Measurements from ENCODE around the gene CD80. TPM values are rescaled to one million over a fixed set of nuclear protein-coding genes. Genes with fewer than 3 reads are reported as not detected.

The CD80 gene
- total RNA-seq, 1 experiment from 2014 or later, result not detected

GRCh38 chr3:119543147-119543546 is 16.3 kb downstream of the CD80 start:
- H3K4me1 ChIP-seq (ENCODE audit: insufficient read depth, low read length, poor library complexity, severe bottlenecking), result no peaks in the 10 kb centered on the region
- no peak overlapping the region for H3K4me3 ChIP-seq (ENCODE audit: low read depth, low read length, poor library complexity, severe bottlenecking)
- H3K9me3 ChIP-seq (ENCODE audit: low read depth, low read length, poor library complexity, severe bottlenecking), result no peaks in the 10 kb centered on the region
- no peaks in the 10 kb centered on the region for H3K36me3 ChIP-seq (ENCODE audit: insufficient read depth, low read length, poor library complexity, severe bottlenecking)
- ChIA-PET POLR2A (ENCODE audit: low non-redundant PET) (no interaction called here), CTCF (no interaction called here)
- no peak for DNase-seq (ENCODE audit: low spot score)
- no peaks in the 10 kb centered on the region for H3K27me3 ChIP-seq (replicated peaks; ENCODE audit: insufficient read depth, low read depth, low read length, poor library complexity)
- TF ChIP-seq CTCF (conservative IDR thresholded peaks at IDR 0.05; ENCODE audit: low read depth, low read length), result no peak
- TF ChIP-seq EZH2 (IDR thresholded peaks at IDR 0.05; ENCODE audit: borderline replicate concordance, low read depth, low read length, poor library complexity, severe bottlenecking), result no peak
- H3K27ac ChIP-seq (ENCODE audit: low read depth, low read length, poor library complexity, severe bottlenecking), result no peak overlapping the region
- intact Hi-C loops (cut with micrococcal nuclease; ENCODE audit: unreplicated experiment), result no loop called here
- no TSS peak for BruUV-seq (replicated peaks)

DNA sequence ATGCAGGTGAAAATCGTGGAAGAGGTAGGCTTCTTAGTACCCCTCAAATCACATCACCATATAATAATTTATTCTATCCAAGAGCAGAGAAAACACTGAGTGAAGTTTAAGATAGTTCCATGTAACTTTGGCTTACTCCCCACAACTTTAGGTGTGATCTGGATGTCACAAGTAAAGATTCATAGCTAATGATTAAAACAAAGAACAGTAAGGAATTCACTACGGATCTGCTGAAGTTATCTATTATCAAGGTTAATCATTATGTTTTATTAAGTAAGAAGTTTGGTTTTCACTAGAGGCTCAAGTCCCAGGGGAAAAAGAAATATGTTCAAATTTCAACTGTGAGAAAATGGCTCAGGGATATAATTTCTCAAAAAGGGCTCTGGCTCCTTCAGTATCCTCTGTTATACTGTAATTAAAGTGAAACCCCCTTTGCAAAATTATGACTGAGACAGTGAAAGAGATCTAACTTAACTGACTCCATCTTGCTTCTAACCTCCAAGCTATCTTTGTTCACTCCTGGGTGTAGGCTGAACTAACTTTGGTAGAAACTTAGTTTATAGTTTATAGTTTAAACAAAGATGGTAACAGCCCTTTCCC is 17.1 kb downstream of the CD80 start:
- CTCF ChIA-PET, result no interaction called here
- no peaks in the 10 kb centered on the region for H3K9me3 ChIP-seq (ENCODE audit: low read depth, low read length, poor library complexity, severe bottlenecking)
- H3K27ac ChIP-seq (ENCODE audit: low read depth, low read length, poor library complexity, severe bottlenecking), result no peak overlapping the region
- TF ChIP-seq CTCF (conservative IDR thresholded peaks at IDR 0.05; ENCODE audit: low read depth, low read length) (no peak), EZH2 (IDR thresholded peaks at IDR 0.05; ENCODE audit: borderline replicate concordance, low read depth, low read length, poor library complexity, severe bottlenecking) (no peak)
- H3K27me3 ChIP-seq (replicated peaks; ENCODE audit: insufficient read depth, low read depth, low read length, poor library complexity), result no peaks in the 10 kb centered on the region
- no peaks in the 10 kb centered on the region for H3K4me1 ChIP-seq (ENCODE audit: insufficient read depth, low read length, poor library complexity, severe bottlenecking)
- POLR2A ChIA-PET (ENCODE audit: low non-redundant PET), result no interaction called here
- no peak overlapping the region for H3K4me3 ChIP-seq (ENCODE audit: low read depth, low read length, poor library complexity, severe bottlenecking)
- DNase-seq (ENCODE audit: low spot score), result no peak
- no TSS peak for BruUV-seq (replicated peaks)
- intact Hi-C loops (cut with micrococcal nuclease; ENCODE audit: unreplicated experiment), result no loop called here
- no peaks in the 10 kb centered on the region for H3K36me3 ChIP-seq (ENCODE audit: insufficient read depth, low read length, poor library complexity, severe bottlenecking)

- Histone ChIP-seq H3K36me3 (ENCODE audit: insufficient read depth, low read length, poor library complexity, severe bottlenecking) (no peaks in the 10 kb centered on the region), H3K4me3 (ENCODE audit: low read depth, low read length, poor library complexity, severe bottlenecking) (no peak overlapping the region), H3K27me3 (replicated peaks; ENCODE audit: insufficient read depth, low read depth, low read length, poor library complexity) (no peaks in the 10 kb centered on the region), H3K27ac (ENCODE audit: low read depth, low read length, poor library complexity, severe bottlenecking) (no peak overlapping the region), H3K9me3 (ENCODE audit: low read depth, low read length, poor library complexity, severe bottlenecking) (no peaks in the 10 kb centered on the region), H3K4me1 (ENCODE audit: insufficient read depth, low read length, poor library complexity, severe bottlenecking) (no peaks in the 10 kb centered on the region)
- CTCF ChIA-PET, result no interaction called here
- POLR2A ChIA-PET (ENCODE audit: low non-redundant PET), result no interaction called here
- TF ChIP-seq EZH2 (IDR thresholded peaks at IDR 0.05; ENCODE audit: borderline replicate concordance, low read depth, low read length, poor library complexity, severe bottlenecking), result no peak
- no peak for TF ChIP-seq CTCF (conservative IDR thresholded peaks at IDR 0.05; ENCODE audit: low read depth, low read length)
- no TSS peak for BruUV-seq (replicated peaks)
- no peak for DNase-seq (ENCODE audit: low spot score)
- intact Hi-C loops (cut with micrococcal nuclease; ENCODE audit: unreplicated experiment), result no loop called here
Measured at GRCh38 chr3:119541547-119541946, 17.9 kb downstream of the CD80 start.
